Measurements from ENCODE around the gene SESN3. TPM values are rescaled to one million over a fixed set of nuclear protein-coding genes. Genes with fewer than 3 reads are reported as not detected.
"Not testable (repeated sequence)": the region's sequence is repeated elsewhere in the genome, so short reads cannot be mapped to it uniquely, and the experiment has no call there.

Gene SESN3
- total and polyA plus RNA-seq, 11 donors = 1.0 to 26.5 (median 5.6) TPM

GRCh38 chr11:95254131-95254704 is 23.2 kb upstream of the SESN3 start:
- peaks cover 0 to 41% (median 11%) of the 10 kb centered on the region in 12 donors for H3K4me1 ChIP-seq
- TF ChIP-seq CTCF (IDR thresholded peaks at IDR 0.05) = no peak
- TF ChIP-seq POLR2A (IDR thresholded peaks at IDR 0.05) = peak in 1 of 2 donors; percentile 27
- intact Hi-C loops (cut with DNase I) = no loop called here
- peak overlapping the region in 10 of 12 donors; percentile 6 to 84 (median 43) for H3K27ac ChIP-seq
- WGBS, 4 donors = 1 to 5% (median 3%) methylated on average over 8 of the region's 8 CpGs
- peak; percentile 68 to 85 (median 83) for DNase-seq
- peak; percentile 97 to 100 (median 99) for ATAC-seq
- H3K36me3 ChIP-seq = no peaks in the 10 kb centered on the region
- peak overlapping the region in 10 of 12 donors; percentile 9 to 55 (median 46) for H3K4me3 ChIP-seq
- H3K9me3 ChIP-seq = no peaks in the 10 kb centered on the region
- H3K27me3 ChIP-seq = no peaks in the 10 kb centered on the region

- no peaks in the 10 kb centered on the region for H3K27me3 ChIP-seq
- intact Hi-C loops (cut with DNase I) = no loop called here
- no peak overlapping the region for H3K4me3 ChIP-seq
- peaks cover 0 to 49% (median 11%) of the 10 kb centered on the region in 12 donors for H3K4me1 ChIP-seq
- no peaks in the 10 kb centered on the region for H3K36me3 ChIP-seq
- WGBS, 4 donors = 92 to 96% (median 94%) methylated on average over 2 of the region's 2 CpGs
- H3K9me3 ChIP-seq = no peaks in the 10 kb centered on the region
- DNase-seq (no peak), ATAC-seq (no peak)
- no peak overlapping the region for H3K27ac ChIP-seq
- TF ChIP-seq POLR2A (IDR thresholded peaks at IDR 0.05) = no peak
- TF ChIP-seq CTCF (IDR thresholded peaks at IDR 0.05) = no peak
Observed at GRCh38 chr11:95253141-95253540, 22.1 kb upstream of the SESN3 start.

GRCh38 chr11:95252586-95252985 is 21.6 kb upstream of the SESN3 start:
- intact Hi-C loops (cut with DNase I) = no loop called here
- Histone ChIP-seq H3K4me3 (no peak overlapping the region), H3K9me3 (no peaks in the 10 kb centered on the region), H3K27ac (no peak overlapping the region), H3K4me1 (peaks cover 0 to 49% (median 11%) of the 10 kb centered on the region in 12 donors), H3K36me3 (no peaks in the 10 kb centered on the region), H3K27me3 (no peaks in the 10 kb centered on the region)
- DNase-seq = no peak
- no peak for ATAC-seq
- TF ChIP-seq POLR2A (IDR thresholded peaks at IDR 0.05) (no peak), CTCF (IDR thresholded peaks at IDR 0.05) (no peak)
- 70 to 81% (median 80%) methylated on average over 1 of the region's 1 CpG for WGBS, 4 donors

GRCh38 chr11:95251896-95252295 is 20.9 kb upstream of the SESN3 start:
- intact Hi-C loops (cut with DNase I); H3K36me3 ChIP-seq; DNase-seq; H3K4me3 ChIP-seq; H3K27me3 ChIP-seq; ATAC-seq; H3K9me3 ChIP-seq; H3K27ac ChIP-seq: not testable (repeated sequence)
- 91 to 95% (median 95%) methylated on average over 6 of the region's 6 CpGs for WGBS, 4 donors
- peaks cover 0 to 47% (median 11%) of the 10 kb centered on the region in 12 donors for H3K4me1 ChIP-seq
